Esophagus squamous epithelium (tissue), 4 donors: Measurements from ENCODE around the gene CALB2.

Experiments
- POLR2A ChIP-seq, 4 donors: fragments of 450-650 bp; IDR thresholded peaks; one replicate each; pipeline ENCODE4 v1.6.1; 2017; ENCODE audit warnings: antibody characterized with exemption in 4 of 4, mild to moderate bottlenecking in 4 of 4, moderate library complexity in 3 of 4
- TF ChIP-seq, protein P1 (sequence below), 6 experiments: fragments of 450-650 bp in 4 of 6; fragments of 200-600 bp in 2 of 6; sonication (generic) in 2 of 6; IDR thresholded peaks; one replicate each; pipeline ENCODE4 v1.5.1; 2016 to 2019; ENCODE audit warnings: antibody characterized with exemption in 6 of 6, mild to moderate bottlenecking in 4 of 6, moderate library complexity in 4 of 6

DNA sequence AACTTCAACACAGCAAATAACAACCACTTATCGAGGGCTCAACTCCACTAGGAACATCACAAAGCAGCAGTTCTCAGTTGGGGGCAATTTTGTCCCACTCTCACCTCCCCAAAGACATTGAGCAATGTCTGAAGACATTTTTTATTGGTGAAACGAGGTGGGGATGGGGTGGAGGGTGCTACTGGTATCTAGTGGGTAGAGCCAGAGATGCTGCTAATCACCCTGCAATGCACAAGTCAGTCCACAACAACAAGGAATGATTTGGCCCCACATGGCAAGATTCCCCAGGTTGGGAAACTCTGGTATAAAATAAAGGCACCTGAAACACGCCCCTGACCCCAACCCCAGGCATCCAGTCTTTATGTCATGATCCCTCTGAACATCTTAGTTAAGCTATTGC, 50.0 kb downstream of the CALB2 start:
- TF ChIP-seq, protein P1, sequence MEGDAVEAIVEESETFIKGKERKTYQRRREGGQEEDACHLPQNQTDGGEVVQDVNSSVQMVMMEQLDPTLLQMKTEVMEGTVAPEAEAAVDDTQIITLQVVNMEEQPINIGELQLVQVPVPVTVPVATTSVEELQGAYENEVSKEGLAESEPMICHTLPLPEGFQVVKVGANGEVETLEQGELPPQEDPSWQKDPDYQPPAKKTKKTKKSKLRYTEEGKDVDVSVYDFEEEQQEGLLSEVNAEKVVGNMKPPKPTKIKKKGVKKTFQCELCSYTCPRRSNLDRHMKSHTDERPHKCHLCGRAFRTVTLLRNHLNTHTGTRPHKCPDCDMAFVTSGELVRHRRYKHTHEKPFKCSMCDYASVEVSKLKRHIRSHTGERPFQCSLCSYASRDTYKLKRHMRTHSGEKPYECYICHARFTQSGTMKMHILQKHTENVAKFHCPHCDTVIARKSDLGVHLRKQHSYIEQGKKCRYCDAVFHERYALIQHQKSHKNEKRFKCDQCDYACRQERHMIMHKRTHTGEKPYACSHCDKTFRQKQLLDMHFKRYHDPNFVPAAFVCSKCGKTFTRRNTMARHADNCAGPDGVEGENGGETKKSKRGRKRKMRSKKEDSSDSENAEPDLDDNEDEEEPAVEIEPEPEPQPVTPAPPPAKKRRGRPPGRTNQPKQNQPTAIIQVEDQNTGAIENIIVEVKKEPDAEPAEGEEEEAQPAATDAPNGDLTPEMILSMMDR (IDR thresholded peaks at IDR 0.05), result no peak
- no peak for TF ChIP-seq POLR2A (IDR thresholded peaks at IDR 0.05)
